Esophagus muscularis mucosa (tissue), 3 donors: ENCODE results near the gene PAX1.

Source experiments
- CTCF ChIP-seq, 3 experiments: fragments of 200-600 bp in 2 of 3; fragments of 450-650 bp in 1 of 3; sonication (generic) in 2 of 3; IDR thresholded peaks; one replicate each; pipeline ENCODE4 v1.5.1; 2017 to 2019; ENCODE audit warnings: antibody characterized with exemption in 3 of 3, mild to moderate bottlenecking in 2 of 3, moderate library complexity in 1 of 3
- POLR2AphosphoS5 ChIP-seq, 2 donors: sonication (generic); formaldehyde crosslinking; IDR thresholded peaks; one replicate each; pipeline ENCODE4 v1.6.1; 2017; ENCODE audit warnings: antibody characterized with exemption in 2 of 2

DNA sequence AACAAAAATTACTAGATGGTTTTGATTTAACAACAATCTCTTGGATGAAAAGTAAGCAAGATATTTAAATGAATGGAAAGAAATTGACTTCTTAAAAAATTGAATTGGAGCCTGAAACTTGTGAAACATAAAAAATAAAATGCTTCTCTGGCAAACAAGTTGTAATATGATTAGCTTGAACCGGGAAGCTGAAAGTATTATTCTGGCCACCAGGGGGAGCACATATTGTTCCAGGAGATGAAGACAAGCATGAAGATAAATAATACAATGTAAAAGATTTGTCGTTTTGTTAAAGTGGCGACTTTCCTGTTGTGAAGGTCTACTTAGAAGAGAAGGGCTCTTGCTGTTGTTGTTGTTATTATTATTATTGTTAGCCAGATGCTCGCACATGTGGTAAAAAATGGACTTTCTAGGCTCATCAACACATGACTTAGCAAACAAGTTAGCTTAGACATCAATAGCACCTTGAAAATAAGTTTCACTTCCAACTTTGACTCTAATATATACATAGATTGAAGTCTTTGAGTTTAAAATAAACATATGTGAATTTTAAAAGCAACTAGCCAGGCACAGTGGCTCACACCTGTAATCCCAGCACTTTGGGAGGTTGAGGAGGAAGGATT is 14.2 kb downstream of the PAX1 start:
- TF ChIP-seq CTCF (IDR thresholded peaks at IDR 0.05): peak; percentile 48 to 78 (median 65)
- TF ChIP-seq POLR2AphosphoS5 (IDR thresholded peaks at IDR 0.05): no peak
